Islet of Langerhans (tissue), 1 donor: ENCODE data around the gene DDX51.
"Not testable (repeated sequence)": the region's sequence is repeated elsewhere in the genome, so short reads cannot be mapped to it uniquely, and the experiment has no call there.

ENCODE experiments used
- FAIRE-seq: peaks from one replicate; lab custom pipeline; 2011; peaks lifted over from hg19 to GRCh38; lab: Jason Lieb, UNC

DDX51 gene

DNA sequence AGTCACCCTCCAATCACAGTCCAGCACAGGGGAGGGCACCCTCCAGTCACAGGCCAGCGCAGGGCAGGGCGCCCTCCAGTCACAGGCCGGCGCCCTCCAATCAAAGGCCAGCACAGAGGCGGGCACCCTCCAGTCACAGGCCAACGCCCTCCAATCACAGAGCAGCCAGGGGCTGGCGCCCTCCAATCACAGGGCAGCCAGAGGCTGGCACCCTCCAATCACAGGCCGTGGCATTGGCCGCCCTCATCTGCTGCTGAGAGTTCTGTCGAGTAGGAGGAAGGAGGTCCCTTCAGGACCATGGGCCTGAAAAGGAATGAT is 26.6 kb downstream of the DDX51 start:
- no peak for FAIRE-seq

DNA sequence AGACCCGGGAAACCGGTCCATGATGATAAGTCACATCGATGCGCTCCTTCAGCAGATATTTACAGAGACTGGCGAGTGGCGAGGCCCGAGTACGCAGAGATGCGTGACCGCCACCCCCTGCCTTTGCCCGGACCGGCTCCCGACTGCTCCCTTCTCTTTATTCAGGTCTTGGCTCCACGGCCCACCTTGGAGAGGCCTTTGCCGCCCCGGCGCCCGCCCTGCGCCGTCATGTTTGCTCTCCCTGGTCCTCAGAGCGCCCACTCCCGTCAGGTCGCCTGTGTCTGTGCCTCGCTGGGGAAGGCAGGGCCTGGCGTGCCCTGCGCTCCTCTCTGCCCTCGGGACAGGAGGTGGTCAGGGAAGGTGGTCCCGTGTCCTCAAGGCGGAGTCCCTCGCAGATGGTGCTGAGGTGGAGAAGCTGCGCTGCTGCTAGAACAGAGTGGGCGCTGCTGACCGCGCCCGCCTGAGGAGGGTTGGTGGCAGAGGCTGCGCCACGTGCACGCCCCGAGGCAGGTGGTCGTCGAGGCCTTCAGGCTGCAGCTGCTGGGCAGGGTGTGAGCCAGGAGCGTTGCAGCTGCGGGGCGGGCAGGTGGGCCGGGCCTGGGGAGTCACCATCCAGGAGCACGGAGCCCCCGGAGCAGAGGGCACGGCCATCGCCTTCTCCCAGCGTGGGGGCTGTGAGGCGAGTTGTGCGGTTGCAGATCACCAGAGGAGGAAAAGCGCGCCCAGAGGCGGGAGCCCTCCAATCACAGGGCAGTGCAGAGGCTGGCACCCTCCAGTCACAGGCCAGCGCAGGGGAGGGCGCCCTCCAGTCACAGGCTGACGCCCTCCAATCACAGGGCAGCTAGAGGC is 27.2 kb downstream of the DDX51 start:
- FAIRE-seq = no peak

DNA sequence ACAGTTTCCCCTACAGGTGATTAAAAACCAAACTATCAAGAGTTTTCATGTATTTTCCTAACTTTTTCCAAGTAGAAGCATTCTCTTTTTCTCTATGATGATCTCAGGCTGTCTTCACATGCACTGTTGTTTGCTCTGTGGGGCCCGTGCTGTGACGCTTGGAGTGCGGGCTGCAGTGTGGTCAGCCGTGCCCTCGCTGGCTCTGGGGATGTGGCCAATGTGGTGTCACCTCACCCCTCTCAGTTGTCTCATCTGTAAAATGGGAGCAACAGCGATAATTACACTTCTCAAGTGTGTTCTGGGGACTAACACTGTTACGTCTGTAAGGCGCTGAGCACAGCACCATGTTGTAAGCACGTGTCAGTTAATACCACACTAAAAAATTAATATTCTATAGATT is 28.6 kb downstream of the DDX51 start:
- no peak for FAIRE-seq

DNA sequence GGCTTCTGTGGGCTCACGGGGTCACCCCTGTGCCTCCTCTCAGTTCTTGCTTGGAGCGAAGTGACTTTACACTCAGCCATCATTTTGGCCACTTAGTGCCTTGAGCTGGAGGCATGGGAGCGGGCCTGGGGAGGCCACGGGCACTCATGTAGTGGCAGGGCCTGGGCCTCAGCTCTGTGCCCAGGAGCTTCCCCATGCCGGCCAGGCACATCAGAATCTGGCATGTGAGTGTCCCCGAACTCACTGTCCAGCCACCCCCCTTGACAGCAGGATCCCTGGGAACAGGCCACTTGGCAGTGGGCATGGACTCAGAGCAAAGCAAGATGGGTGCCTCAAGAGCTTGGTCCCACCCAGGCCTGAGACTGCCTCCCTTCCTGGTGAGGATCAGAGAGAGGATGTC is 29.5 kb downstream of the DDX51 start:
- no peak for FAIRE-seq

DNA sequence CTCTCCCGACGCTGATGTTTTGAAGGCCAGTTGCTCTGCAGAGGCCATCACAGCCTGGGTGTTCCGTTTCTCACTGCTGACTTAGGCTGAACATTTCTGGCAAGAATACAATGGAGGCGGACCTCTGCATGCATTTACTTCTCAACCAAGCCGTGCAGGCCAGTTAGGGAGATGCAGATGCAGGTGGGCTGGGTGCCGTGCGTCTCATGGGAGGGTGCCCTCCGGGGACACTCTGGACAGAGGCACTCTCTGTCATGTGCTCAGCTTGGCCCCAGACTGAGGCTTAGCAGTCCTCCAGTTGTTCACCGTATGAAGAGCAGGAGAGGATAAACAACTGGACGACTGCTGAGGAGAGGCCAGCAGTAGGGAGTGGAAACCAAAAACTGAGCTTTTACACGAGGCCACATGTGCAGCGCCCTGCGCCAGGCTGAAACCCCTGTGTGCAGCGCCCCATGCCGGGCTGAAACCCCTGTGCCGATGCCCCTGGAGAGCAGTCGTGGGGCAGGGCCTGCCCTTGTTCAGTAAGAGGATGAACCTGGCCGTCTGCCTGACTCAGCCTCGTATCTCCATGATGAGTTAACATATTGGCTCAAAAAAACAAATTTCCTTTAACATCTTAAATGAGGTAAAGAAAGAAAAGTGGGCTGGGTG is 32.3 kb downstream of the DDX51 start:
- no peak for FAIRE-seq

DNA sequence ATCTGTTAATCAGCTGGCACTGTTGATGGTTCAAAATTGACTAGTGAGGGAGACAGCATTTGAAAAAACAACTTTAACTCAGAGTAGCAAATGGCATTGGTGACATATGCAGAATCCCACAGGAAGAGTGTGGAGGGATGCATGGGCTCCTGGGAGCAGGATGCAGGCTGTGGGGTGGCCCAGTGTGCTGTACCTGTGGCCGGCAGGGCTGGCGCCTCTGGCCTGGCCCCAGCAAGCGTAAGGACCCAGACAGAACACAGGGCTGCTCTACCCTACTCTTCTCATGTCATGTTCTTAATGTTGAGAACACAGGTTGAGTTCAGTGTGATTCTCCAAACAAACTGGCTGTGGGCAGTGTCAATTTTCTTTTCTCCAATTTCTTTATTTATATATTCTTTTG is 33.4 kb downstream of the DDX51 start:
- FAIRE-seq = no peak

DNA sequence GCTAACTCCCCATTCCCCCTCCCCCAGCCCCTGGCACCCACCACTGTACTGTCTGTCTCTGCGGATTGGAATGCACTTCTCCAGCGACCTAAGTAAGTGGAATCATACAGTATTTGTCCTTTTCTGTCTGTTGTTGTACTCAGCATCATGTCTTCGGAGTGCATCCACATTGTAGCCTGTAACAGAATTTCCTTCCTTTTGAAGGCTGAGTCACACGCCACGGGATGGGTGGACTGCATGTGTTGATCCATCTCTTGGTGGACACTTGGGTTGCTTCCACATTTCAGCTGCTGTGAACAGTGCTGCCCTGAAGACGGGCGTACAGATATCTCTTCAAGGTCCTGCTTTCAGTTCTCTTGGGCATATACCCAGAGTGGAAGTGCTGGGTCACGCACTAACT is 34.4 kb downstream of the DDX51 start:
- no peak for FAIRE-seq

DNA sequence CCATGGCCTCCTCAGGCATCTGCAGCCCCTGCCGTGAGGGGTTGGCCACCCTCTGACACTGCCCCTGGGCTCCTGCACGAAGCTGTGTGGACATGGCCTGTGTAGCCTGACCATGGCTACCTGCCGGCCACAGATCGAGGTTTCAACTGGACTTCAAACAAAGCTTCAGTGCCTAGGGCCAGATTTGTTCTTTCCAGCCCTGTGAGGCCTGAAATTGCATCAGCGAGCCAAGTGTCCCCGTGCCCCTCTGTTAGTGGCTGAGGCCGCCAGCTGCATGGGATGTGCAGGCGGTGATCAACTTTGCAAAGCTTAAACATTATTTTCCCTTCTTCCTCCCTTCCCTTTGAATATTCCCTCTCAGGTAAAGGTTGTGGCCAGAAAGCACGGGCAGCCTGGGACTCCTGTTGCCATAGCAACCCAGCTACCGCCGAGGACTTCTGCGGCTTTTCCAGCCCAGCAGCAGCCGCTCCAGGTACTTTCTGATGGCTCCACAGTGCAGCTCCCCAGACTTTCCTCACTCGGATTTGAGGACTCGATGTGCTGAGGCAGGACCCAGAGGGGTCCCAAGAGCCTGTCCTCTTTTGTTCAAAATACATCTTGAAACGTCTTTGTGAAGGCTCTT is 35.8 kb downstream of the DDX51 start:
- FAIRE-seq = no peak

DNA sequence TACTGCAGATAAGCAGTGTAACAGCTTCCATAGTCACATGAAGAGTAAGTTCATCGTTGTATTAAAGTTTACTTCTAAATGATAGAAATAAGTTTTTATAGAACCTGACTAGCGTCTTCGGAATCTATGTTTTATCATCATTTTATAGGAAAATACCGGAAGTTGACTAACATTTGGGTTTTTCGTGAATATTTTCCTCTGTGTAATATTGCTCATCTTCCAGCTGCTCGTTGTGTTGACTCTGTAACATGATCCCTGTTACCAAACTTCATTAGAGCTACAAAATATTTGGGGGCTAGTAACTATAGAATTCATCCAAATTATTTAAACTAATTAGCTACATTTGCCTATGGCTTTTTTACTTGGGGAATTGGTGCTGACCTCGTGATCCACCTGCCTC is 37.2 kb downstream of the DDX51 start:
- FAIRE-seq = no peak

DNA sequence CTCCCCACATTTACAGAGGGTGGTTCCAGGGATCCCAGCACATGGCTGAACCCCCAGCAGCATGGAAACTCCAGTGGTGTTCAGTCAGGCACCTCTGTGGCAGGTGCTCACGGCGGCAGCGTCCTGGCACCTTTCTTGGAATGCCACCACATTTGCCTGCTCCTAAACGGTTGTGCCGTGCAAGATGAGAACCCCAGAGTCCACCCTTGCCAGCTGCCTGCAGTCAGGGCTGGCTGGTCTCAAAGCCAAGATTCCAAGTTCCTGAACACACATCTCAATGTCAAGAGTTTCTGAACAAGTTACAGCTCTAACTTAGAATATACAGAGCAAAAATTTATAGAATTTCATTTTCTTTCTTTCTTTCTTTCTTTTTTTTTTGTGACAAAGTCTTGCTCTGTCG is 38.7 kb downstream of the DDX51 start:
- no peak for FAIRE-seq

DNA sequence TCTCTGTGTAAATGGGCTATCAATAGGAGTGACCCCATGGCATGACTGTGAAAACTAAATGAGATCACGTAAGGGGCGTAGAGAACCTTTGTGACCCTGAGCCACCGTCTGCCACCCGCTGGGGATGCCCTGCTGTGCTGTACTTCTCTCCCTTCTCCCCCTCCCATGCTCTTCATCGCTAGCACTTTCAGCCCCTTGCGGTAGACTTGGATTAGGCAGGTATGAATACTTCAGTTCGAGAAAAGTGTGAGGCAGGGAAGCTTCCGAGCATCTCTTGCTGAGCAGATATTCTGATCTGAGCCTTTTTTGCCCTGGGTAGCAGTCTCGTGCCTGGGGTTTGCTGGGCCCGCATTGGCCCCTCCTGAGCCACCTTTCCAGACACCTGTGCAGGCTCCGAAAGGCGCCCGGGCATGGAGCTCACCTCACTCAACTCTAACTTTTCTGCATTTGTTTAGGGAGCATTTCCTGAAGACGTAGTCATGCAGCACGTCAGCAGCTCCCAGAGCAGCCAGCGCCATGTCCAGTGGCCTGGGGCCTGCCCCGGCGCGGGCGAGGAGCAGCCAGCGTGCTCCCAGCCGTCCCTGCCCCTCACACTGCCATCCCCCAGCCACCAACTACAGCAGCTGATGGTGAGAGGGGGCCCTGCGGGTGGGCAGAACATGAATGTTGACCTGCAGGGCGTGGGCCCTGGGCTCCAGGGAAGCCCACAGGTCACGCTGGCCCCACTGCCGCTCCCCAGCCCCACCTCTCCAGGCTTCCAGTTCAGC is 40.4 kb downstream of the DDX51 start:
- no peak for FAIRE-seq

DNA sequence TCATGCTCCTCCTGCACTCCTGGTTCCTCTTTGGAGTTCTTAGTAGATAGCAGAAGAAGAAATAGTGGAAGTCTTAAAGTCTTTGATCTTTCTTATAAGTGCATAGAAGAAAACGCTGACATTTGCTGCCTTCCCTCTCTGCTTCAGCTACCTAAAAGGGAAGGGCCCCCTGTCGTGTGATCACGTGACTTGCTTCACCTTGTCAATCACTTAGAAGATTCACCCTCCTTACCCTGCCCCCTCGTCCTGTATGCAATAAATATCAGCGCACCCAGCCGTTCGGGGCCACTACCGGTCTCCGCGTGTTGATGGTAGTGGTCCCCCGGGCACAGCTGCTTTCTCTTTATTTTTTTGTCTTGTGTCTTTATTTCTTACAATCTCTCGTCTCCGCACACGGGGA is 41.0 kb downstream of the DDX51 start:
- not testable (repeated sequence) for FAIRE-seq

DNA sequence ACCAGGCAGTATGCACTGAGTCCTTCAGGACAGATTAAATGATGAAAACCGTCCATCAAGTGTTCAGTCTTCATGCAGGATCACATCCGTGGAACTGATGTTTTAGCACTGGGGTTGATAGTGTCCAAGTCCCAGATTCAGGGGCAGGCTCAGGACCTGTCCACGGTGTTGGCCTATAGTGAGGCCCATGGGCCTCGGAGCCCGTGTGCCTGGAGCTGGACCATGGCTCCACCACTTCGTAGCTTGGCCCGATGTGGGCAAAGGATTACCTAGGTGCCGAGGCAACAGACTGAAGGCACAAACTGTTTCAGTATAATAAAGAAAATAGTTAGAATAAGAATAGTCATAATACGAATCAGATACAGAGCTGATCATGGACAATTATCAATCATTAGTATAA is 41.8 kb downstream of the DDX51 start:
- FAIRE-seq = no peak

DNA sequence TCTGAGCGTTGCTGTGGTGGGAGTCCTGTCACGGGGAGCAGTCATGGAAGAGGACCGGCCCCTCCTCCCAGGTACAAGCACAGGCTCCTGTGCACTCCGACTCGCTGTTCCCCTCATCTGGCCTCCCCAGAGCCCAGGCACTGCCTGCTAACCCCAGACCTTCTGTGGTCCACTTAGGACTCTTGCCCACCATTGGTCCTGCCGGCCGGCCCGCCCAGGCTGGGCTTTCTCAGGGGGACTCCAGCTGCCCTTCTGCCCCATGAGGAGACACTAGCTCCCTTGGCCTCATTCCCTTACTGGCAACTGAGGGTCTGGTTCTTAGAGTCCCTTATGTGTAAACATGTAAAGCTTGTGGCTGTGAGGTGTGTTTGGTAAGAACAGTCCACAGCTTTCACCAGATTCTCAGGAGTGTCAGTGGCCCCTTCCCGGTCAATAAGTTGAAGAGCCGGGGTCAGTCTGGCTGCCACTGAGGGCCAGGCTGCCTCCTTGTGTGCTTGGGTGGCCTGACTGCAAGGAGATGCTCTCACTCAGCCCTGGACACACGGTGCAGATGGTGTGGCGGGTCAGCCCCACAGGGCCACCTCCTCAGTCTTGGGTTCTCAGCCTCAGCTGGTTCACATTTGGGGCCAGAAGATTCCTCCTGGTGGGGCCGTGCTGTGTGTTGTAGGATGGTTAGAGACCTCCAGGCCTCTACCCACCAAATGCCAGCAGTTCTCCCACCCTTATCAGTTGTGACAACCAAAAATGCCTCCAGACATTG is 43.6 kb downstream of the DDX51 start:
- FAIRE-seq = no peak

DNA sequence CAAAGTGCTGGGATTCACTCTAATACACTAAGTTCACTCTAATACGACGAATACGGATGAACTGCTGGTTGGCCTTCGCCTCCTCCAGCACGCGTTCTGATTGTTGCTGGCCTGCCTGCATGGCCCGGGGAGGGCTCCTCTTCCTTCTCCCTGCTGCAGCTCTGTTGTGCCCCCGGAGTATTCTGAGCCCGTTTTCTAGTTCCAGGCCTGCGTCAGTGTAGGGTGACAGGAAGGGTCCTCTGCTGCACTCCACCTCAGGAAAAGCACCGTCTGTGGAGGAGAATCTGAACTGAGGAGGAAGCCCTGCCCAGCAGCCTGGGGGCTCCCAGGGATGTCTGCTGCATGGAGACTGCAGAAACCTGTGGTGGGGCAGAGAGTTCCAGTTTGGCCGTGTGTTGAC is 44.4 kb downstream of the DDX51 start:
- FAIRE-seq = no peak

DNA sequence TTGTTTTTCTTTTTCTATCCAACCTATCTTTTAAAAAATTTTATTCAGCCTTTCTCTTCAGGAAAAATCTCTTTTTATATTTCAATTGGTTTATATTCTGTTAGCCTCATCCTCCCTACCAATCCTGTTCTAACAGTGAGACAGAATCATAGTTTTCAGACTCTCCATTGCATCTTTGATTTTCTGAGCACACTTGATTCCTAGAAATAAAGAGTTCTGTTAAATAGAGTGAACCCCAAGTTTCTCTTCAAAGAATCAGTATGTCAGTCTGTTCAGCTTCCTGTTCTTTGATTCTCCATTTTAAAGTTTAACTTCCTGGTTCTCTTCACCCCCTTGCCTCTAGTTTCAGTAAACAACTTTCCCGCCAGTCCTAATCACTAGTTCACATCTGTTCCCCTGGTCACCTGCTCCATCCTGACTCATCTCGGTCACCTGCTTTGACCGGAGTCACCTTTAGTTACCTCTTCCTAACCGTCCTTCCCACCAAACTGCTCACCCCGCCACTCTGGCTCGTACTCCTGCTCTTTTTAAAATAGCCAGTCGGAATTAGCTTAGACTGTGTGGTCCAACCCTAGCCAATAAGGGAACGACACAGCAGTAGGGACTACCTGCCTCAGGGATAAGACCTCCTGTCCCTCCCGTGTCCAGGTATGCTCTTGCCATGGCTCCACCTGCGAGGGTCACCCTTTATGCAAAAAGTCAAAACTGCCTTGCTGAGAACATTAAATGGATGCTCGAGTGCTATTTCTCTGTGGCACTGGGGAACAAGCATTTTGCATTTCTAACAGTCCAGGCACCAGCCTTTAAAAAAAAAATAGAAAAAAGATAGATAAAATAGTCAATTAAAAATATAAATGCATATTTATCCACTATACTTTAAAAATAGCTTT is 48.4 kb downstream of the DDX51 start:
- FAIRE-seq = no peak

DNA sequence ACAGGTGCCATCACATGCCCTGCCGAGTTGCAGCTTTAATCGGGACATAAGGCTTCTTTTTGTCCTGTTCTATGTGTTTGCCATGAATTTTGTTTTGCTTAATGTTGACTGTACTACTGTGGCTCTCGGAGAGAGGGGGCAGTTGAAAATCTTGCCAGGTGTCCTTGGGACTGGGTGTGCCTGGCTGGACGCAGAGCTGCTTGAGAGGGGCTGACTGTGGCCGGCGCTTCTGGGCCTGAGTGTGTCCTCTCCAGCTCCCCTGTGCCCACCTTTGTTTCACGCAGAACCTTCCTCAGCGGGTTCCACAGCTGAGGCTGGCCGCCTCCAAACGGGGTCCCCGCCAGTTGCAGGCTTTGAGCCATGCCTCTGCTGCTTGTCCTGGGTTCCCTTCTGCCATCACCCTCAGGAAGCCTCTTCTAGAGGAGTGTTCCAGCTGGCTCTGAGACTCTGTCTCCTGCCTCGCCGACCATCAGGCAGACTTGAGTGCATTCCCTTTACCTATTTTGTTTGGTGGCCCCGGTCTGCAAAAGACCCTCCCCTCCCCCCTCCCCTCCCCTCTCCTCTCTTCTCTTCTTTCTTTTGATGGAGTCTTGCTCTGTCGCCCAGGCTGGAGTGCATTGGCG is 49.7 kb downstream of the DDX51 start:
- FAIRE-seq = no peak

DNA sequence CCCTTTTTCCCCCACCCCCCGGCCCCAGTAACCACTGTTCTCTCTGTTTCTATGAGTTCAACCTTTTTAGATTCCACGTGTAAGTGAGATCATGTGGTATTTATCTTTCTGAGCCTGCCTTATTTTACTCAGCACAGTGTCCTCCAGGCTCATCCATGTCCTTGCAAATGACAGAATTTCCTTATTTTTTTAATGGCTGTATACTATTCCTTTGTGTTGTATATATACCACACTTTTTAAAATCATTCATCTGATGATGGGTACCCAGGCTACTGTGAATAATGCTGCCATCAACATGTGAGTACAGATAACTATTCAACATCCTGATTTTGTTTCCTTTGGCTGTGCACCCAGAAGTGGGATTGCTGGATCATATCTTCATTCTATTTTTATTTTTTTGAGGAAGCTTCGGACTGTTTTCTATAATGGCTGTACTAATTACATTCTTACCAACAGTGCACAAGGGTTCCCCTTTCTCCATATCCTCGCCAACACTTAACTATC is 54.7 kb downstream of the DDX51 start:
- no peak for FAIRE-seq
